GM21786 (cell line): ENCODE results near the gene FOXO3.
"Not testable (repeated sequence)": the region's sequence is repeated elsewhere in the genome, so short reads cannot be mapped to it uniquely, and the experiment has no call there.

Source experiments
- ATAC-seq: cut with Tn5 transposase; IDR thresholded peaks from one replicate; pipeline ENCODE4 v1.9.1; 2021; ENCODE audit not compliant: unreplicated experiment

The FOXO3 gene

GRCh38 chr6:108681721-108682120 is 121.0 kb downstream of the FOXO3 start:
- not testable (repeated sequence) for ATAC-seq

GRCh38 chr6:108682383-108683119 is 121.8 kb downstream of the FOXO3 start:
- ATAC-seq, result not testable (repeated sequence)

GRCh38 chr6:108683976-108684375 is 123.3 kb downstream of the FOXO3 start:
- not testable (repeated sequence) for ATAC-seq

GRCh38 chr6:108684771-108685329 is 124.1 kb downstream of the FOXO3 start:
- ATAC-seq, result no peak

GRCh38 chr6:108685970-108686369 is 125.3 kb downstream of the FOXO3 start:
- no peak for ATAC-seq

- no peak for ATAC-seq
These were observed 126.2 kb downstream of the FOXO3 start for GRCh38 chr6:108686896-108687295.

- ATAC-seq, result no peak
These were observed 127.2 kb downstream of the FOXO3 start for GRCh38 chr6:108687921-108688320.

GRCh38 chr6:108689272-108690161 is 128.8 kb downstream of the FOXO3 start:
- ATAC-seq, result no peak

GRCh38 chr6:108690326-108691049 is 129.8 kb downstream of the FOXO3 start:
- ATAC-seq, result no peak

GRCh38 chr6:108693430-108694154 is 132.9 kb downstream of the FOXO3 start:
- ATAC-seq, result no peak

- ATAC-seq, result no peak
These were observed 134.1 kb downstream of the FOXO3 start for GRCh38 chr6:108694816-108695215.

GRCh38 chr6:108697561-108698161 is 136.9 kb downstream of the FOXO3 start:
- ATAC-seq, result no peak

GRCh38 chr6:108698593-108699289 is 138.0 kb downstream of the FOXO3 start:
- no peak for ATAC-seq

GRCh38 chr6:108699290-108700041 is 138.7 kb downstream of the FOXO3 start:
- no peak for ATAC-seq

GRCh38 chr6:108702106-108702851 is 141.6 kb downstream of the FOXO3 start:
- no peak for ATAC-seq

GRCh38 chr6:108706649-108707048 is 145.9 kb downstream of the FOXO3 start:
- ATAC-seq, result no peak

- ATAC-seq, result no peak
These were observed 146.7 kb downstream of the FOXO3 start for GRCh38 chr6:108707328-108707976.
